Fibroblast of lung (primary cell): ENCODE measurements around the gene LIMS1. TPM values are rescaled to one million over a fixed set of nuclear protein-coding genes. Genes with fewer than 3 reads are reported as not detected.
"Not testable (repeated sequence)": the region's sequence is repeated elsewhere in the genome, so short reads cannot be mapped to it uniquely, and the experiment has no call there.

Experiments used
- DNase-seq, 2 donors: peaks; one replicate each; pipeline versions ENCODE4 v3.0.0 to v3.0.0-alpha.2; 2010; ENCODE audit warnings: low read depth in 2 of 2
- H2AFZ ChIP-seq: 2 replicates; pipeline ENCODE4 v1.5.1; 2012; ENCODE audit warnings: low read length, control low read depth, inconsistent platforms
- H3K27ac ChIP-seq: 2 replicates; pipeline ENCODE4 v1.5.1; 2011; ENCODE audit warnings: low read length, control low read depth; ENCODE audit not compliant: insufficient read depth
- H3K27me3 ChIP-seq: 2 replicates; pipeline ENCODE4 v1.5.1; 2011; ENCODE audit warnings: mild to moderate bottlenecking, low read length; ENCODE audit not compliant: control insufficient read depth, insufficient read depth
- H3K36me3 ChIP-seq: 2 replicates; pipeline ENCODE4 v1.5.1; 2011; ENCODE audit warnings: low read length; ENCODE audit not compliant: control insufficient read depth, insufficient read depth
- H3K4me1 ChIP-seq: 2 replicates; pipeline ENCODE4 v1.5.1; 2011; ENCODE audit warnings: low read length; ENCODE audit not compliant: control insufficient read depth, insufficient read depth; ENCODE audit errors: extremely low read depth
- H3K4me2 ChIP-seq: 2 replicates; pipeline ENCODE4 v1.5.1; 2011; ENCODE audit warnings: low read length, control low read depth; ENCODE audit not compliant: insufficient read depth; ENCODE audit errors: extremely low read depth
- H3K4me3 ChIP-seq, 4 experiments: fragments of 200-600 bp in 1 of 4; sonication (generic) in 1 of 4; replicated peaks in 1 of 4; 2 replicates each; pipeline ENCODE4 v1.5.1; 2011 to 2016; ENCODE audit warnings: low read length in 4 of 4, low read depth in 3 of 4, mild to moderate bottlenecking in 3 of 4, control low read depth in 2 of 4, inconsistent platforms in 1 of 4, mixed read lengths in 1 of 4; ENCODE audit not compliant: insufficient read depth in 1 of 4; ENCODE audit errors: control extremely low read depth in 1 of 4
- H3K79me2 ChIP-seq: 2 replicates; pipeline ENCODE4 v1.5.1; 2012; ENCODE audit warnings: mild to moderate bottlenecking, low read length, inconsistent platforms; ENCODE audit not compliant: control insufficient read depth, insufficient read depth
- H3K9ac ChIP-seq: 2 replicates; pipeline ENCODE4 v1.5.1; 2011; ENCODE audit warnings: mild to moderate bottlenecking, low read length, control low read depth; ENCODE audit not compliant: insufficient read depth
- H3K9me3 ChIP-seq: 2 replicates; pipeline ENCODE4 v1.5.1; 2012; ENCODE audit warnings: low read depth, low read length; ENCODE audit not compliant: control insufficient read depth, insufficient read depth
- H4K20me1 ChIP-seq: 2 replicates; pipeline ENCODE4 v1.5.1; 2011; ENCODE audit warnings: low read length; ENCODE audit not compliant: control insufficient read depth, insufficient read depth; ENCODE audit errors: extremely low read depth
- polyA plus RNA-seq, 2 donors: library from polyadenylated mRNA; depleted of rRNA in 1 of 2; stranded (reverse) in 1 of 2; unstranded in 1 of 2; fragments of >200 nt; gene quantifications; 2 replicates each; pipeline ENCODE4 v1.2.1, GENCODE V29; 2011 to 2012; ENCODE audit warnings: missing spikeins in 1 of 2
- total RNA-seq: library from RNA; depleted of rRNA; stranded (reverse); fragments of >200 nt; gene quantifications from 2 replicates; pipeline ENCODE4 v1.2.1, GENCODE V29; 2014

LIMS1 gene
- total and polyA plus RNA-seq, 2 donors (not counting 1 experiment from before 2014, with no cell fraction given) = 52.7 to 108 TPM

DNA sequence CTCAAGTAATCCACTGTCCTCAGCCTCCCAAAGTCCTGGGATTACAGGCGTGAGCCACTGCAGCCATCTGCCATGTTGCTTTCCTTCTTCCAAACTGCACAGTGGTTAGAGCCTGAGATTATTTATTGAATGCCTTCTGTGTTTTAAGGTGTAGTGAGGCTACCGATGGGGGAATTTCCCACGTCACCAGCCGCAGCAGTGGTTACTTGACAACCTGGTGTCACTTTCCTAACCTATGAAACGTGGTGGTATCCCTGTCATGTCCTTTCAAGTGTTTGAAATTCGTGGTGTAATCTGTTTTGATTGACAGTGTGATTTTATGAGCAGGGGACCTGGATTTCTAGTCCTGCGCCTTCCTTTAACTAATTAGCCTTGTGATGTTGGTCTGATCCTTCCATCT, 124.3 kb downstream of the LIMS1 start:
- H3K4me3 ChIP-seq, H3K27ac ChIP-seq, H3K4me1 ChIP-seq, H3K79me2 ChIP-seq, DNase-seq, H4K20me1 ChIP-seq, H3K36me3 ChIP-seq, H3K9ac ChIP-seq, H3K9me3 ChIP-seq, H3K4me2 ChIP-seq, H3K27me3 ChIP-seq, H2AFZ ChIP-seq: not testable (repeated sequence)

DNA sequence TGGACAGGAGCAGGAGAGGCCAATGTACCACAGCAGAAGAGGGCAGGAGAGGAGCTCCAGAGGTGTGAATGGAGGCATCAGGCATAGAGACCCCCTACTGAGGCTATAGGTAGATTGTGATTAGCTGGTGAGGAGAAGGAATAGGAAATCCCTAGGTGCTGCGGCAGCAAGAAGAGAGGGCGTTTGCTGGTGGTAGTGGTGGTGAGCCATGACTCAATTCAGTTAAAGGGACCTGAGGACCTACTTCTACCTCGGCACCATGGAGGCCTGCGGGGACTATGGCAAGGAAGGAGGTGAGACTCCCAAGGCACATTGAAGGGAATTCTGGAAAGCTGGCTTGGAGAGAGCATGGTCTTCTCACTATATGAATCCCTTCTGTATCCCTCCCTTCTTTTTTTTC, 127.2 kb downstream of the LIMS1 start:
- H3K4me2 ChIP-seq, H4K20me1 ChIP-seq: not testable (repeated sequence)

DNA sequence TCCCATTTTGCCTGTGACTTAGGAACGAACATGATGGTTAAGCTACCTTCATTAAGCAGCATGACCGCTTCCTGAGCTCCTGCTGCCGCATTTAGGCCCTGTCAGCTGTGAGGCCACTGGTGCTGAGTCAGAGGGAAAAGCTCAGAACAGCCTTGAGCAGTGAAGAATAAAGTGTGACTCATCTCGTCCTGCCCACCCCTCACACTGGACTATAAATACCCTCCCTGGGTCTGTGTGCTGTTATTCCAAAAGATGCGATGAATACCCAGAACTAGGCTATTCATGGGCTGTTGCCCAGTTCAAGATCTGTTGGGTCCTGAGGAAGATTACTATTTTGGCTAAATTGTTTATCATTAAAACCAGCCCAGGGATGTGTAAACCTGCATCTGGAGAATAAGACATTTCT, 127.9 kb downstream of the LIMS1 start:
- not testable (repeated sequence) for H3K36me3 ChIP-seq, H2AFZ ChIP-seq, H3K4me1 ChIP-seq, H3K79me2 ChIP-seq, H4K20me1 ChIP-seq, H3K4me3 ChIP-seq, H3K9ac ChIP-seq, H3K27me3 ChIP-seq, H3K9me3 ChIP-seq
- Histone ChIP-seq H3K27ac (peak overlapping the region; percentile 63), H3K4me2 (peak overlapping the region; percentile 35)
- DNase-seq = peak; percentile 89 to 93

More for the DNA sequence above, 127.2 kb downstream of the LIMS1 start:
- H3K36me3 ChIP-seq, H3K79me2 ChIP-seq, H3K4me1 ChIP-seq, H2AFZ ChIP-seq, H3K9me3 ChIP-seq, H3K27me3 ChIP-seq, H3K4me3 ChIP-seq, H3K9ac ChIP-seq: not testable (repeated sequence)
- DNase-seq = peak in 1 of 2 donors; percentile 10
- H3K27ac ChIP-seq = peak overlapping the region; percentile 63

DNA sequence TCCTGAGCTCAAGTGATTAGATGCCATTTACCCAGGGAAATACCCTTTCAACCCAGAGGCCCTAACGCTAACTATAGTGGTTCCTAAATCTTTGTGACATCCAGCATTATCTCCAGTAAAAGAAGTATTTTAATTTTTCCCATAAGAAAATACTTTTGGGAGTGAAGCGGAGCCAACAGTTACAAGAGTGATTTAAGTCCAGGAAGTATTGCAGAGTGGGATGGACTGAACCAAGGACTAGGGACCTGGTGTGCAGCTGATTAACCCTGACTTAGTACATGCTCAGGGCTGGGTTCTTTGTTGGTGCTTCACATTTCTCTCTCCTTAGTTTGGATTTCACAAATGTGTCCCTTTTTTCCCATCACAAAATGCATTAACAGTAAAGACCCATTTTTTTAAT, 129.1 kb downstream of the LIMS1 start:
- H2AFZ ChIP-seq, H3K4me1 ChIP-seq, H3K4me2 ChIP-seq, H3K27ac ChIP-seq, H3K27me3 ChIP-seq, DNase-seq, H3K9me3 ChIP-seq, H3K36me3 ChIP-seq, H3K4me3 ChIP-seq, H4K20me1 ChIP-seq, H3K79me2 ChIP-seq, H3K9ac ChIP-seq: not testable (repeated sequence)

DNA sequence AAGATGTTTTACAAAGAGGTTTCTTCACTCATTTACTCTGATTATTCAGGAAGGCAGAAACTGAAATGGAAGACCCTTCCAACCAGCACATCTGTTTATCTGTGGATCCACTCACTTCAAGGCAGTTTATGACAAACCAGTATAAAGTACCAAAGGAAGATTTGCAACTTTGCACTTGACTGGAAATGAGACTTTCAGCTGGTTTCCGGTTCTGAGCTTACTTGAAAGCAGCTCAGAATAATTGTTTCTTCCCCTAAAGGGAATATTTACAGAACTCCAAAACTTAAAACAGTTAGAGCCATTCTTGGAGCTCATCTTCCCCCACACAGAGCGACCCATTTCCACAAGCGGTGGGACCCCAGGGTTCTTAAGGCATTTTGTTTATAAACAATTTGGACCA, 129.8 kb downstream of the LIMS1 start:
- H3K79me2 ChIP-seq, H3K27ac ChIP-seq: not testable (repeated sequence)

DNA sequence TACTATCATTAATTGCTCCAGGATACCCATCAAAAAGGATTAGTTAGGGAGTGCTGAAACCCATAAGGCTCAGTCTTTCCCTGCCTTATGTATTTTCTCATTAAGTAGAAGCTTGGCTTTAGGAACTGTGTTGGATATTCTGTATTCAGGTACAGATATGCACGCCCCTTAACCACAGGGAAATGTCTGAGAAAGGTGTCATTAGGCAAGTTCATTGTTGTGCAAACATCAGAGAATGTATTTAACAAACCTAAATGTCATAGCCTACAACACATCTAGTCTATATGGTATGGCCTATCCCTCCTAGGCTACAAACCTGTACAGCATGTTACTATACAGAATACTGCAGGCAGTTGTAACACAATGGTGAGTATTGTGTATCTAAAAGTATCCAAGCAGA, 130.7 kb downstream of the LIMS1 start:
- H3K9ac ChIP-seq, H4K20me1 ChIP-seq, H3K79me2 ChIP-seq, H3K9me3 ChIP-seq, H3K27me3 ChIP-seq, H2AFZ ChIP-seq, H3K4me2 ChIP-seq, H3K36me3 ChIP-seq, H3K4me3 ChIP-seq, H3K27ac ChIP-seq, H3K4me1 ChIP-seq, DNase-seq: not testable (repeated sequence)

More for the DNA sequence above, 129.8 kb downstream of the LIMS1 start:
- not testable (repeated sequence) for H3K9me3 ChIP-seq, H3K4me3 ChIP-seq, H3K36me3 ChIP-seq, DNase-seq, H3K9ac ChIP-seq, H3K4me2 ChIP-seq, H3K4me1 ChIP-seq, H3K27me3 ChIP-seq, H2AFZ ChIP-seq, H4K20me1 ChIP-seq

DNA sequence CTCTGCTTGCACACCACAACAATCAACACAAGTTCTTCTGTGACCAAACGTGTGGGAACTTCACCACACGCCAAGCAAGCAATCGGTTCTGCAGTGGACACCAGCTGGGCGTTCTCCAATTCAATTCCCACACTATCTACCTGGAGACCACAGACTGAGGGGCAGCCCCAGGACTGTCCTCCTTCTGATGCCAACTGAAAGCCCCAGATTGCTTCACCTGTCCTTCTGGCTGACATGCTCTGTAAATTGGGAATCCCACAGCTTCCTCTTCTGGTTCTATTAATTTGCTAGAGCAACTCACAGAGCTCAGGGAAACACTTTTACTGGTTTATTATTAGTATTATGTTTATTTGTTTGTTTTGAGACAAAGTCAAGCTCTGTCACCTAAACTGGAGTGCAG, 131.7 kb downstream of the LIMS1 start:
- not testable (repeated sequence) for DNase-seq, H3K36me3 ChIP-seq, H3K4me1 ChIP-seq, H3K4me2 ChIP-seq, H3K27me3 ChIP-seq, H3K27ac ChIP-seq, H4K20me1 ChIP-seq, H3K9me3 ChIP-seq, H2AFZ ChIP-seq, H3K4me3 ChIP-seq, H3K9ac ChIP-seq, H3K79me2 ChIP-seq
